ELR (cell line): ENCODE measurements around the gene KIR2DL4.
A peak's percentile ranks its signal among the peaks of the same experiment; 100 is the strongest.
"Not testable (repeated sequence)": the region's sequence is repeated elsewhere in the genome, so short reads cannot be mapped to it uniquely, and the experiment has no call there.

Experiments used
- DNase-seq: peaks from one replicate; pipeline ENCODE4 v3.0.0-alpha.2; 2015; ENCODE audit warnings: low read depth

KIR2DL4 gene

DNA sequence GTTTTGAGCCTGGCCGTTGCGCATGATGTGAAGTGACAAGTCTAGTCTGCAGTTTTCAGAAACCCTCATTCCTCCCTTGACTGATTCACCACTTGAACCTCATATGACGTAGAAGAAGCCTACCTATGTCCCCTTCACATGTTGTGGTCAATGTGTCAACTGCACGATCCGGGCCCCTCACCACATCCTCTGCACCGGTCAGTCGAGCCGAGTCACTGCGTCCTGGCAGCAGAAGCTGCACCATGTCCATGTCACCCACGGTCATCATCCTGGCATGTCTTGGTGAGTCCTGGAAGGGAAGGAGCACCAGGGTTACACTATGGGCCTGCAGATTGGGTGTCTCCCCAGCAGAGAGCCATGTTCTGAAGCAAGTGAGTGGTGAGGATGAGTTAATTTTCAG is at the start of gene KIR2DL4:
Gene KIR2DL4 (plus strand): TSS at position 201 of the 400 bp plus-strand sequence. CDS start 42 bp downstream, at position 243.
- no peak for DNase-seq

DNA sequence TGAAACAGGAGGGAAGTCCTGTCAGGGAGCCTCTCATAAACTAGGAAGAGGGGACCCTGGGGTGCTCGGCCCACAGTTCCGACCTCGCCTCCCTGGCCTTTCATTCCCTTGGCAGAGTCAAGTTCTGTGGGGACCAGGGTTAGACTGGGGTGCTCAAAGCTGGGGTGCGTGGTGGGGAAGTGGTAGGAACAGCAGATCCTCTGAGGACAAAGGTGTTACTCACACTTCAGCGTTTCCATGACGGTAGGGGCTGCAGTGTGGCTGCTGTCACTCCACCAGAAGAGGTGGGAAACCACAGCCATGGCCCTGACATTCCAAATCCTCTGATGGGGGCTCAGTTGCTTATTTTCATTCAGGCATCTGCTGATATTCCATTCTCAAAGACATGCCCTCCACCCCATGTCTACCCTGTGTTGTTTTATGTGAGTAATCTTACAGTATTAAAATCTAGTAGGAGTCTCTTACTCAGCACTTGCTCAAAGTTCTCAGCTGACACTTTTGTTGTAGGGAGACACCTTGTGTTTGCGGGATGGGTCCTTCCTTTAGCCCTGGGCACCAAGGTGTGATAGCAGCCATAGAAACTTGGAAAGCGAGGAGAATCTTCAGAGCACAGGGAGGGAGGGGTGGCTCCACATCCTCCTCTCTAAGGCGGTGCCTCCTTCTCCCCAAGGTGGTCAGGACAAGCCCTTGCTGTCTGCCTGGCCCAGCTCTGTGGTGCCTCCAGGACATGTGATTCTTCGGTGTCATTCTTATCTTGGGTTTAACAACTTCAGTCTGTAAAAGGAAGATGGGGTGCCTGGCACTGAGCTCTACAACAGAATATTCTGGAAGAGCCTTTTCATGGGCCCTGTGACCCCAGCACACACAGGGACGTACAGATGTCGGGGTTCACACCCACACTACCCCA is 47.0 kb upstream of the KIR2DL4 start:
- not testable (repeated sequence) for DNase-seq

DNA sequence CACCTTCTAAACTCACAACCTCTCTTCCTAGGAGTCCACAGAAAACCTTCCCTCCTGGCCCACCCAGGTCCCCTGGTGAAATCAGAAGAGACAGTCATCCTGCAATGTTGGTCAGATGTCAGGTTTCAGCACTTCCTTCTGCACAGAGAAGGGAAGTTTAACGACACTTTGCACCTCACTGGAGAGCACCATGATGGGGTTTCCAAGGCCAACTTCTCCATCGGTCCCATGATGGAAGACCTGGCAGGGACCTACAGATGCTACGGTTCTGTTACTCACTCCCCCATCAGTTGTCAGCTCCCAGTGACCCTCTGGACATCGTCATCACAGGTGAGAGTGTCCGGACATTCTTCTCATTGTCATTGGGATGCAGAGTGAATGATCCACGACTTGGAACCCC is 44.8 kb upstream of the KIR2DL4 start:
- DNase-seq: not testable (repeated sequence)

GRCh38 chr19:54764219-54764618 is 39.2 kb upstream of the KIR2DL4 start:
- DNase-seq: not testable (repeated sequence)

DNA sequence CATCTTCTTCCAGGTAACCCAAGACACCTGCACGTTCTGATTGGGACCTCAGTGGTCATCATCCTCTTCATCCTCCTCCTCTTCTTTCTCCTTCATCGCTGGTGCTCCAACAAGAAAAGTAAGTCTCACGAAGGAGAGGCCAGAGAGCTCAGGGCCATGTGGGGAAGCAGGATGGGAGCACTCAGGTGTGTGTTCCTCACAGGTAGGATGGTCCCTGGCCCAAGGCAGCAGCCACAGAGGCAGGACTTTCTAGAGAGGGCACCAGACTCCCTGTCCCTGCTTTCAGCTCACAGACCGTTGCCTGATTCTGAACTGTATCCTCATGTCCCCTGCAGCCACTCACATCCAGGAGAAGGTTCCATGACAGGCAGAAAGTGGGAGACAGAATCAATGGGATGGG is 36.9 kb upstream of the KIR2DL4 start:
- not testable (repeated sequence) for DNase-seq

- not testable (repeated sequence) for DNase-seq
Measured at GRCh38 chr19:54769646-54770045, 33.8 kb upstream of the KIR2DL4 start, which contains the start of gene KIR2DL1. Gene KIR2DL1, plus strand, starts transcription at chr19:54769793. Its CDS starts 58 bp downstream, at chr19:54769851.

DNA sequence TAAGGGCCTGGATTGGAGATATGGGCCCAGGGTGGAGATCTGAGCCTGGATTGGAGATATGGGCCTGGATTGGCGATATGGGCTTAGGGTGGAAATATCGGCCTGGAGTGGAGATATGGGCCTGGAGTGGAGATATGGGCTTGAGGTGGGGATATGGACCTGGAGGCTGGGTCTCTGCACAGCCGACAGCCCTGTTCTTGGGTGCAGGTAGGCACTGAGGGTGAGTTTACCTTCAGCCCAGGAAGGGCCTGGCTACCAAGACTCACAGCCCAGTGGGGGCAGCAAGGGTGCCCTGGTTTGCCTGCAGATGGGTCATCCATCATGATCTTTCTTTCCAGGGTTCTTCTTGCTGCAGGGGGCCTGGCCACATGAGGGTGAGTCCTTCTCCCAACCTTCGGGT is 32.9 kb upstream of the KIR2DL4 start:
- DNase-seq: not testable (repeated sequence)

DNA sequence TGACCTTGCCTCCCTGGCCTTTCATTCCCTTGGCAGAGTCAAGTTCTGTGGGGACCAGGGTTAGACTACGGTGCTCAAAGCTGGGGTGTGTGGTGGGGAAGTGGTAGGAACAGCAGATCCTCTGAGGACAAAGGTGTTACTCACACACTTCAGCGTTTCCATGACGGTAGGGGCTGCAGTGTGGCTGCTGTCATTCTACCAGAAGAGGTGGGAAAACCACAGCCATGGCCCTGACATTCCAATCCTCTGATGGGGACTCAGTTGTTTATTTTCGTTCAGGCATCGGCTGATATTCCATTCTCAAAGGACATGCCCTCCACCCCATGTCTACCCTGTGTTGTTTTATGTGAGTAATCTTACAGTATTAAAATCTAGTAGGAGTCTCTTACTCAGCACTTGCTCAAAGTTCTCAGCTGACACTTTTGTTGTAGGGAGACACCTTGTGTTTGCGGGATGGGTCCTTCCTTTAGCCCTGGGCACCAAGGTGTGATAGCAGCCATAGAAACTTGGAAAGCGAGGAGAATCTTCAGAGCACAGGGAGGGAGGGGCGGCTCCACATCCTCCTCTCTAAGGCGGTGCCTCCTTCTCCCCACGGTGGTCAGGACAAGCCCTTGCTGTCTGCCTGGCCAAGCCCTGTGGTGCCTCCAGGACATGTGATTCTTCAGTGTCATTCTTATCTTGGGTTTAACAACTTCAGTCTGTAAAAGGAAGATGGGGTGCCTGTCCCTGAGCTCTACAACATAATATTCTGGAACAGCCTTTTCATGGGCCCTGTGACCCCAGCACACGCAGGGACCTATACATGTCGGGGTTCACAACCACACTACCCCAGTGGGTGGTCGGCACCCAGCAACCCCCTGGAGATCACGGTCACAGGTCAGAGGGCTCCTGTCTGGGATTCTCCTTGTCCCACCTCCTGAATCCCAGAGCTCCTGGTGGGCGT is 32.1 kb upstream of the KIR2DL4 start:
- DNase-seq: peak; percentile 27

GRCh38 chr19:54772666-54773065 is 30.7 kb upstream of the KIR2DL4 start:
- not testable (repeated sequence) for DNase-seq

DNA sequence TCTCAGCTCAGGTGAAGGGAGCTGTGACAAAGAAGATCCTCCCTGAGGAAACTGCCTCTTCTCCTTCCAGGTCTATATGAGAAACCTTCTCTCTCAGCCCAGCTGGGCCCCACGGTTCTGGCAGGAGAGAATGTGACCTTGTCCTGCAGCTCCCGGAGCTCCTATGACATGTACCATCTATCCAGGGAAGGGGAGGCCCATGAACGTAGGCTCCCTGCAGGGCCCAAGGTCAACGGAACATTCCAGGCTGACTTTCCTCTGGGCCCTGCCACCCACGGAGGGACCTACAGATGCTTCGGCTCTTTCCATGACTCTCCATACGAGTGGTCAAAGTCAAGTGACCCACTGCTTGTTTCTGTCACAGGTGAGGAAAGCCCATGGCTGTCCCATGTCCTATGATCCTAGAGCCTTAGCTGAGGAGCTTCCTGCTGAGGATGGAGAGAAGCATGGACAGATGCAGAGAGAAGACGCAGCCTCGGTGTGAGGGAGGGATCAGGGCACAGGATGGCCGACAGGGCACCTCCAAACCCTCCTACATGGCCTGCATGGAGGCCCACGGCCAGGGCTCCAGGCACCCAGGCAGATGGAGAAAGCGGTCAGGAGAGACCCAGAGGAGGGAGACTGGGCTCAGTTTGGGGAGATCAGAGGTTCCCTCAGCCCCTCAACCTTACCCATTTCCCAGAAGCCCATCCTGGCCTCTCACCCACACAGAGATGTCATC is 28.2 kb upstream of the KIR2DL4 start:
- not testable (repeated sequence) for DNase-seq

DNA sequence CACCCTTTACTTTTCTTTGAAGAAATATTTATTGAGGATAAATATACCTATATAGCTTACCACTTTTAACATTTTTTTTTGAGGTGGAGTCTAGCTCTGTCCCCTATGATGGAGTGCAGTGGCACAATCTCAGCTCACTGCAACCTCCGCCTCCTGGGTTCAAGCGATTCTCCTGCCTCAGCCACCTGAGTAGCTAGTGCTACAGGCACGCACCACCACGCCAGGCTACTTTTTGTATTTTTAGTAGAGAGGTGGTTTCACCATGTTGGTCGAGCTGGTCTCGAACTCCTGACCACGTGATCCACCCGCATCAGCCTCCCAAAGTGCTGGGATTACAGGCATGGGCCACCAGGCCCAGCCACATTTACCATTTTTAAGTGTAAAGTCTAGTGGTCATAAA is 27.6 kb upstream of the KIR2DL4 start:
- not testable (repeated sequence) for DNase-seq

- not testable (repeated sequence) for DNase-seq
Measured at GRCh38 chr19:54777851-54778250, 25.6 kb upstream of the KIR2DL4 start.

DNA sequence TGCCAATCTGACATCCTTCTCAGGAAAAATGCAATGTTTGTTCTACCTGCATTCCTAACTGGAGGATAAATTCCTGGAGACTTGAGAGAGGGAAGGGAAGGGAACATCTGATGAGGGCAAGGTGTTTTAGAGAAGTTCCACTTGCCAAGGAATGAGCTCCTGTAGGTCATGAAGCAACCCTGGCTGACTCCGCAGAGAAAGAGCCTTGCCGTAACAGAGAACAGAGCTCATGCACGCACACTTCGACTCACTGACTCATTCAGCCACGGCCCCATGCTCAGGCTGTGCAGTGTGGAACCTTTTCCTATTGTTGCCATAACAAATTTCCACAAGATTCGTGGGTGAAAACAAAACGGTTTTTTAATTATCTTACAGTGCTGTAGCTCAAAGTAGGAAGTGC is 24.5 kb upstream of the KIR2DL4 start:
- DNase-seq: not testable (repeated sequence)

GRCh38 chr19:54782916-54783315 is 20.5 kb upstream of the KIR2DL4 start:
- not testable (repeated sequence) for DNase-seq

DNA sequence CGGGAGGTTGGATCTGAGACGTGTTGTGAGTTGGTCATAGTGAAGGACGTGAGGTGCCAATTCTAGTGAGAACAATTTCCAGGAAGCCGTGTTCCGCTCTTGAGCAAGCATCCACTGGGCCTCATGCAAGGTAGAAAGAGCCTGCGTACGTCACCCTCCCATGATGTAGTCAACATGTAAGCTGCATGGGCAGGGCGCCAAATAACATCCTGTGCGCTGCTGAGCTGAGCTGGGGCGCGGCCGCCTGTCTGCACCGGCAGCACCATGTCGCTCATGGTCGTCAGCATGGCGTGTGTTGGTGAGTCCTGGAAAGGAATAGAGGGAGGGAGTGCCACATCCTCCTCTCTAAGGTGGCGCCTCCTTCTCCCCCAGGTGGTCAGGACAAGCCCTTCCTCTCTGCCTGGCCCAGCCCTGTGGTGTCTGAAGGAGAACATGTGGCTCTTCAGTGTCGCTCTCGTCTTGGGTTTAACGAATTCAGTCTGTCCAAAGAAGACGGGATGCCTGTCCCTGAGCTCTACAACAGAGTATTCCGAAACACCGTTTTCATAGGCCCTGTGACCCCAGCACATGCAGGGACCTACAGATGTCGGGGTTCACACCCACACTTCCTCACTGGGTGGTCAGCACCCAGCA is 17.2 kb upstream of the KIR2DL4 start:
- DNase-seq: not testable (repeated sequence)

- DNase-seq: not testable (repeated sequence)
Measured at GRCh38 chr19:54788154-54788553, 15.3 kb upstream of the KIR2DL4 start.

DNA sequence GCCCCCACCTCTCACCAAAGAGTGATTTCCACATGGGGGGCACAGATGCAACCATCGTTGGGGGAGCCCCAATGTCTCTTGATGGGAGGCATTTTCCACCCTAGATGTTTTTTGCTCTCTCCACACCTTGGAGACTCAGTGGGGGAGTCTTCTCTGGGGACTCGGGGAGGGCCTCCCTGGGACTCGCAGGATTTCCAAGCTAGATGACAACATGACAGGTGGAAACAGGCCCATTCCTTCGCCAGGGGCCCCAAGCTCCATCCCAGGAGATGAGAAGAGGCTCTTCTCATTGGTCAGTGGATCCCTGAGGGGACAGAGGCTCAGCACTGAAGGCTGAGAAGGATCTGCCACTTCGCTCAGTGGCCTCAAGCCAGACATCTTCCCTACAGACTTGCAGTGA is 12.7 kb upstream of the KIR2DL4 start:
- no peak for DNase-seq

DNA sequence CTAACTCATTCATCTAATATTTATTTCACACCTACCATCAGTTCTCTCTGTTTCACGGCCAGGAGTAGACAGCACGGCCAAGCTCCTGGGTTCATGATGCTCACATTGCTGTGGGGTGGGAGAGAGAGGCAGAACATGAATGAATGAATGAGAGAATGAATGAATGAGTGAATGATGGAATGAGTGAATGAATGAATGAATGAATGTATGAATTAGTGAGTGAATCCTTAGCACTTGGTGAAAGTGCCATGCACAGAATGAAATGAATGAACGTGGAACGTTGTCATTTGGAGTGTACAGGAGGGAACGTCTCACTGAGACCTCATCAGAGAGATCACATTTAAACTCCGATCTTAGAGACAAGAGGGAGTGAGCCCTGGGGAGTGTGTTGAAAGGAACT is 11.9 kb upstream of the KIR2DL4 start:
- no peak for DNase-seq

GRCh38 chr19:54792814-54793213 is 10.6 kb upstream of the KIR2DL4 start:
- no peak for DNase-seq

- DNase-seq: no peak
Measured at GRCh38 chr19:54795758-54796157, 7.7 kb upstream of the KIR2DL4 start.

GRCh38 chr19:54804101-54804500 is 691 bp downstream of the KIR2DL4 start:
- no peak for DNase-seq
